NCI-H82 (cell line): ENCODE data around the gene DYNLT5.
"Not testable (repeated sequence)": the region's sequence is repeated elsewhere in the genome, so short reads cannot be mapped to it uniquely, and the experiment has no call there.

Source experiments
- DNase-seq: peaks from one replicate; lab custom pipeline; 2025; lab: John Stamatoyannopoulos, UW

Gene DYNLT5

GRCh38 chr1:66788231-66788939 is 36.1 kb downstream of the DYNLT5 start:
- no peak for DNase-seq

GRCh38 chr1:66791621-66792610 is 39.7 kb downstream of the DYNLT5 start:
- DNase-seq = no peak

- DNase-seq = not testable (repeated sequence)
Observed at GRCh38 chr1:66795839-66796238, 43.6 kb downstream of the DYNLT5 start.

- no peak for DNase-seq
Observed at GRCh38 chr1:66809245-66809644, 57.0 kb downstream of the DYNLT5 start.

GRCh38 chr1:66809736-66810326 is 57.6 kb downstream of the DYNLT5 start:
- no peak for DNase-seq

- no peak for DNase-seq
Observed at GRCh38 chr1:66824771-66825170, 72.5 kb downstream of the DYNLT5 start.
